Esophagus squamous epithelium (tissue), 4 donors: ENCODE results near the gene DNAJC30.

ENCODE experiments used
- CTCF ChIP-seq, 6 experiments: fragments of 450-650 bp in 4 of 6; fragments of 200-600 bp in 2 of 6; sonication (generic) in 2 of 6; IDR thresholded peaks; one replicate each; pipeline ENCODE4 v1.5.1; 2016 to 2019; ENCODE audit warnings: antibody characterized with exemption in 6 of 6, mild to moderate bottlenecking in 4 of 6, moderate library complexity in 4 of 6
- POLR2A ChIP-seq, 4 donors: fragments of 450-650 bp; IDR thresholded peaks; one replicate each; pipeline ENCODE4 v1.6.1; 2017; ENCODE audit warnings: antibody characterized with exemption in 4 of 4, mild to moderate bottlenecking in 4 of 4, moderate library complexity in 3 of 4

DNA sequence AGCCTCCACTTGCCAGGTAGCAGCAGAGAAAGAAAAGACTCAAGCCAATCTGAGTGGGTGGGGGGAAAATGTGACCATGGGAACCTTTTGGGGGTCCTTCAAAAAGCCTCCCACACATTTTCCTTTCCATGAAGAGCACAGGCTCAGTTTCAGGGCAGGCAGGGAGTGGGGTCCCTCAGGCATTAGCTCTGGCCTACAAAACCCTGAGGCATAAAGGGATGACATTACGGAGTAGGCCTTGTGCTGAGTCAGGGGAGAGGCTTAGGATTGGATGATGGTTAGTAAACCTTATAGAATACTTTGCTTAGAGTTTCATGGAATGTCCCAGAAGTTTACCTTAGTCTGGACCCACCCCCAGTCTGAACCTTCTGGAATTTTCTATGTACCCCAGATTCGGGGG lies 3.5 kb downstream of the DNAJC30 start:
- TF ChIP-seq CTCF (IDR thresholded peaks at IDR 0.05) (no peak), POLR2A (IDR thresholded peaks at IDR 0.05) (no peak)
